Forelimb muscle (tissue), 1 donor: ENCODE measurements around the gene GNG8. TPM values are rescaled to one million over a fixed set of nuclear protein-coding genes. Genes with fewer than 3 reads are reported as not detected.
A peak's percentile ranks its signal among the peaks of the same experiment; 100 is the strongest.

Experiments used
- DNase-seq: peaks from one replicate; pipeline ENCODE4 v3.0.0-alpha.2; 2013; ENCODE audit warnings: low read depth
- polyA plus RNA-seq: library from polyadenylated mRNA; unstranded; fragments of 120-200 nt; gene quantifications from one replicate; pipeline ENCODE4 v1.2.1, GENCODE V29; 2013; ENCODE audit not compliant: insufficient read length

The GNG8 gene
- polyA plus RNA-seq, 1 donor: 0.97 TPM

- no peak for DNase-seq
Measured at GRCh38 chr19:46602392-46603194, 33.4 kb downstream of the GNG8 start.

- DNase-seq: no peak
Measured at GRCh38 chr19:46601318-46602224, 34.4 kb downstream of the GNG8 start, which contains the start of gene CALM3. TSS of gene CALM3 (plus strand) at chr19:46601330. CDS start at chr19:46601435, 105 bp downstream.

DNA sequence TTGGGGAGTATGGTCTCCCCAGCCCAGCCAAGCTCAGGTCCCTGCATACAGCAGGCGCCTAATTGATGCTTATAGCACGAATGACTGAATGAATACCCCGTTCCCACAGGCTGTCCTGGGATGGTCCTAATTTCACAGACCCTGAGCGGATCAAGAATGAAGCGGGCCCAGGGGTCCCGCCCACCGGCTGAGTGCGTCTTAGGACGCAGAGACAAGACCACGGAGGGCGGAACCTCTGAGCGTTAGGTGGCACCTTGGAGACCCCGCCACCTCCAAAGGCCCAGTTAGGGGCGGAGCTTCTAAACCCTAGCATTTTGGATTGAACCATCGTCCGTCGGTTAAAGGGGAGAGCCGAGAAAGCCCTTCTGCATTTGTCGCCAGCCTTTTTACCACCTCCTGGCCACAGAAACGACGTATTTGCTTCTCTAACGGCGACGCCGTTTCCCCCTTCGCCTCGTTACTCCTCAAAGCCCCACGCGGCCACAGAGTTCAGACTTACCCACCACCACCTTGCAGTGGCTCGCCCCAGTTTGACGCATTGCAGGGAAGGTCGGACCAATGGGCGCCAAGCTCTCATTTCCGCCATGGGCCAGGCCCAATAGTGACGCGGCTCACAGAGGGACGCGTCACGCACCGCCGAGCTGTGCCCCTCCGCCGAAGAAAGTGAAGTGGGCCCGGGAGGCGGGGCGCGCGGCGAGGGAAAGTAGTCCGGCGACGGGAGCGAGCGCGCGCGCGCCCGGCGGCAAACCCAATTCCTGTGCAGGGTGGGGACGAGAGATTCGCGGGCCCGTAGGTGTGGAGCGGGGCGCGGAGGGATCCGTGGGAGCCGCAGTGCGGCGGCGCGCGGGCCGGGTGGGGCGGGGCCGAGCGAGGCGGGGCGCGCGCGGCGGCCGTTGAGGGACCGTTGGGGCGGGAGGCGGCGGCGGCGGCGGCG is 35.4 kb downstream of the GNG8 start:
- DNase-seq: peak; percentile 92

DNA sequence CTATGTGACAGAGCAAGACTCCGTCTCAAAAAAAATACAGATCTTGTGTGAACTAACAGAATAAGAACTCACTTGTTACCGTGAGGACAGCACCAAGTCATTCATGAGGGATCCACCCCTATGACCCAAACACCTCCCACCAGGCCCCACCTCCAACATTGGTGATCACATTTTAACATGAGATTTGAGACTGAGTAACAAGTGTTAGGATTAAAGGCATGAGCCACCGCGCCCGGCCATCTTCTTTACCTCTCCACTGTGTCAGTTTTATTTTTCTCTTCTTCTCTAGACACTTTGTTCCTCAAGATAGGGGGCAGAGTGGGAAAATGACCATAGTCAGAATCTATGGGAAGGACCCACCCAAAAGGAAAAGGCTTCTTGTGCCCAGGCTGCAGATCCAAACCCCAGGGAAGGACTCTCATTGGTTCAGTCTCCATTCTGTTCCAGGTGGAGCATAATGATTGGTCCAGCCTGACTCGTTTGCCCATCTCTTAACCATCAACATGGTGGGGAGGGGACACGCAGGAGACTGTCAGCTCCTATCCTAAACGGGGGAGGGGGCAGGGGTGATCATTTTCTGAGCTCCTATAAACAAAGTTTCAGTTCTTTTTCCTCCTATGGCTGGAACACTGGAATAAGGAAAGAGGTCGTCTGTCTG is 36.2 kb downstream of the GNG8 start:
- DNase-seq: no peak

GRCh38 chr19:46598372-46598917 is 37.6 kb downstream of the GNG8 start:
- DNase-seq: no peak

- no peak for DNase-seq
Measured at GRCh38 chr19:46596008-46596407, 40.0 kb downstream of the GNG8 start.

GRCh38 chr19:46591870-46592269 is 44.1 kb downstream of the GNG8 start:
- DNase-seq: no peak

DNA sequence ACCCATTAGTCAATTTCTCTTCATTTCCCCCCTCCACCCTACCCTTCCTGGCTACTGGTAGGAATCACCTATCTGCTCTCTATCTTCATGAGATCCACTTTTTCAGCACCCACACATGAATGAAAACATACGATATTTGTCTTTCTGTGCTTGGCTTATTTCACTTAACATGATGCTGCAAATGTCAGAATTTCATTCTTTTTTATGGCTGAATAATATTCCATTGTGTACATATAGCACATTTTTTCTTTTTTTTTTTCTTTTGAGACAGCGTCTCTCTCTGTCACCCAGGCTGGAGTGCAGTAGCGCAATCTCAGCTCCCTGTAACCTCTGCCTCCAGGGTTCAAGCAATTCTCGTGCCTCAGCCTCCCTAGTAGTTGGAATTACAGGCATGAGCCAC is 44.7 kb downstream of the GNG8 start:
- DNase-seq: no peak

- DNase-seq: no peak
Measured at GRCh38 chr19:46587861-46588260, 48.1 kb downstream of the GNG8 start.

- DNase-seq: no peak
Measured at GRCh38 chr19:46586294-46586693, 49.7 kb downstream of the GNG8 start.

DNA sequence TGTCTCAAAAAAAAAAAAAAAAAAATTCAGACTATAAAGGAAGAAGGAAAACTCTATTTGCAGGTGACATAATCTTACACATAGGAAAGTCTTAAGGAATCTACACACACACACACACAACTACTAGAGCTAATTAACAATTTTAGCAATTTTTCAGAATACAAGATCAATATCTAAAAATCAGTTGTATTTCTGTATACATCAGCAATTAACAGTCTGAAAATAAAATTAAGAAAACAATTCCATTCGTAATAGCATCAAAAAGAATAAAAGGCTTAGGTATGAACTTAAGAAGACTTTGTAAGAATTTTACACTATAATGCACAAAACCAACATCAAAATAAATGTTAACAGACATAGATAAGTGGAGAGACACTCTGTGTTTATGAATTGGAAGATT is 50.5 kb downstream of the GNG8 start:
- DNase-seq: no peak

Other genes with a start within 250 kb of the GNG8 start
- 63.1 TPM for gene CCDC8, start 222.6 kb downstream of the GNG8 start, polyA plus RNA-seq
- 0.73 TPM for gene PNMA8C, start 207.3 kb downstream of the GNG8 start, polyA plus RNA-seq
- 35.9 TPM for gene PNMA8A, start 164.6 kb downstream of the GNG8 start, polyA plus RNA-seq
- gene PNMA8B, start 140.3 kb downstream of the GNG8 start, polyA plus RNA-seq: 2.5 TPM
- 185 TPM for gene CALM3, start 34.9 kb downstream of the GNG8 start, polyA plus RNA-seq
- gene PTGIR, start 11.1 kb downstream of the GNG8 start, polyA plus RNA-seq: 3.5 TPM
- gene DACT3, start 25.0 kb upstream of the GNG8 start, polyA plus RNA-seq: 15.2 TPM
- gene PRKD2, start 80.9 kb upstream of the GNG8 start, polyA plus RNA-seq: 20.7 TPM
- gene FKRP, start 109.9 kb upstream of the GNG8 start, polyA plus RNA-seq: 19.0 TPM
- gene STRN4, start 110.2 kb upstream of the GNG8 start, polyA plus RNA-seq: 46.7 TPM
- gene SLC1A5, start 152.4 kb upstream of the GNG8 start, polyA plus RNA-seq: 20.6 TPM
- 53.2 TPM for gene AP2S1, start 214.6 kb upstream of the GNG8 start, polyA plus RNA-seq
- gene ARHGAP35, start 224.8 kb upstream of the GNG8 start, polyA plus RNA-seq: 36.5 TPM